HEK293 (cell line): ENCODE data around the gene DISC1.
A peak's percentile ranks its signal among the peaks of the same experiment; 100 is the strongest.

Source experiments
- GFI1B ChIP-seq: fragments of 450-650 bp; formaldehyde crosslinking; IDR thresholded peaks from 2 replicates; pipeline ENCODE4 v1.5.1; 2016; ENCODE audit warnings: missing biosample characterization, missing genetic modification characterization
- IKZF3 ChIP-seq: fragments of 450-650 bp; IDR thresholded peaks from 2 replicates; pipeline ENCODE4 v1.5.0; 2018; ENCODE audit warnings: missing biosample characterization, mild to moderate bottlenecking, missing genetic modification characterization, moderate library complexity
- KLF1 ChIP-seq: fragments of 450-650 bp; formaldehyde crosslinking; IDR thresholded peaks from 2 replicates; pipeline ENCODE4 v1.5.1; 2016; ENCODE audit warnings: missing biosample characterization, missing genetic modification characterization
- TRIM28 ChIP-seq: IDR thresholded peaks from 2 replicates; pipeline ENCODE4 v1.6.1; 2011; ENCODE audit warnings: low read length, control low read depth, borderline replicate concordance
- ZBTB21 ChIP-seq: fragments of 450-650 bp; formaldehyde crosslinking; IDR thresholded peaks from 2 replicates; pipeline ENCODE4 v1.5.1; 2017; ENCODE audit warnings: missing biosample characterization, missing genetic modification characterization
- ZBTB26 ChIP-seq: fragments of 450-650 bp; formaldehyde crosslinking; optimal IDR thresholded peaks from 2 replicates; pipeline ENCODE3; 2016; ENCODE audit warnings: missing biosample characterization, mild to moderate bottlenecking, missing genetic modification characterization
- ZEB2 ChIP-seq: fragments of 450-650 bp; formaldehyde crosslinking; IDR thresholded peaks from 2 replicates; pipeline ENCODE4 v1.5.1; 2016; ENCODE audit warnings: missing biosample characterization, missing genetic modification characterization
- ZNF132 ChIP-seq: fragments of 450-650 bp; formaldehyde crosslinking; IDR thresholded peaks from 2 replicates; pipeline ENCODE4 v1.5.1; 2017; ENCODE audit warnings: missing biosample characterization, missing genetic modification characterization, borderline replicate concordance
- ZNF169 ChIP-seq: fragments of 450-650 bp; formaldehyde crosslinking; IDR thresholded peaks from 2 replicates; pipeline ENCODE4 v1.5.1; 2016; ENCODE audit warnings: missing biosample characterization, missing genetic modification characterization
- ZNF184 ChIP-seq: fragments of 450-650 bp; IDR thresholded peaks from 2 replicates; pipeline ENCODE4 v1.5.1; 2018; ENCODE audit warnings: missing biosample characterization, mild to moderate bottlenecking, missing genetic modification characterization
- ZNF202 ChIP-seq: fragments of 450-650 bp; formaldehyde crosslinking; IDR thresholded peaks from 2 replicates; pipeline ENCODE4 v1.5.1; 2016; ENCODE audit warnings: missing biosample characterization, missing genetic modification characterization, borderline replicate concordance
- ZNF214 ChIP-seq: fragments of 450-650 bp; formaldehyde crosslinking; IDR thresholded peaks from 2 replicates; pipeline ENCODE4 v1.5.1; 2017; ENCODE audit warnings: missing biosample characterization, mild to moderate bottlenecking, missing genetic modification characterization, borderline replicate concordance
- ZNF221 ChIP-seq: fragments of 450-650 bp; formaldehyde crosslinking; IDR thresholded peaks from 2 replicates; pipeline ENCODE4 v1.5.1; 2017; ENCODE audit warnings: missing biosample characterization, missing genetic modification characterization, borderline replicate concordance
- ZNF24 ChIP-seq: fragments of 450-650 bp; formaldehyde crosslinking; IDR thresholded peaks from 2 replicates; pipeline ENCODE4 v1.5.1; 2016; ENCODE audit warnings: missing biosample characterization, missing genetic modification characterization
- ZNF302 ChIP-seq: fragments of 450-650 bp; formaldehyde crosslinking; IDR thresholded peaks from 2 replicates; pipeline ENCODE4 v1.5.1; 2016; ENCODE audit warnings: missing biosample characterization, missing genetic modification characterization, low read depth
- ZNF394 ChIP-seq: fragments of 450-650 bp; formaldehyde crosslinking; IDR thresholded peaks from 2 replicates; pipeline ENCODE4 v1.5.1; 2016; ENCODE audit warnings: missing biosample characterization, missing genetic modification characterization, mild to moderate bottlenecking, moderate library complexity, borderline replicate concordance
- ZNF398 ChIP-seq: fragments of 450-650 bp; formaldehyde crosslinking; IDR thresholded peaks from 2 replicates; pipeline ENCODE4 v1.5.1; 2017; ENCODE audit warnings: missing biosample characterization, missing genetic modification characterization
- ZNF473 ChIP-seq: fragments of 450-650 bp; formaldehyde crosslinking; IDR thresholded peaks from 2 replicates; pipeline ENCODE4 v1.5.1; 2017; ENCODE audit warnings: missing biosample characterization, missing genetic modification characterization
- ZNF48 ChIP-seq: fragments of 450-650 bp; formaldehyde crosslinking; IDR thresholded peaks from 2 replicates; pipeline ENCODE4 v1.5.1; 2016; ENCODE audit warnings: missing biosample characterization, missing genetic modification characterization
- ZNF529 ChIP-seq: fragments of 450-650 bp; formaldehyde crosslinking; IDR thresholded peaks from 2 replicates; pipeline ENCODE4 v1.5.1; 2017; ENCODE audit warnings: missing genetic modification characterization, missing biosample characterization; ENCODE audit not compliant: insufficient replicate concordance
- ZNF560 ChIP-seq: fragments of 450-650 bp; formaldehyde crosslinking; IDR thresholded peaks from 2 replicates; pipeline ENCODE4 v1.5.1; 2017; ENCODE audit warnings: missing biosample characterization, missing genetic modification characterization, borderline replicate concordance
- ZNF585B ChIP-seq: fragments of 450-650 bp; formaldehyde crosslinking; IDR thresholded peaks from 2 replicates; pipeline ENCODE4 v1.5.1; 2016; ENCODE audit warnings: missing biosample characterization, missing genetic modification characterization
- ZNF623 ChIP-seq: fragments of 450-650 bp; formaldehyde crosslinking; IDR thresholded peaks from 2 replicates; pipeline ENCODE4 v1.5.1; 2016; ENCODE audit warnings: missing biosample characterization, missing genetic modification characterization
- ZNF664 ChIP-seq: fragments of 450-650 bp; formaldehyde crosslinking; IDR thresholded peaks from 2 replicates; pipeline ENCODE4 v1.5.1; 2016; ENCODE audit warnings: missing biosample characterization, missing genetic modification characterization
- ZNF768 ChIP-seq: fragments of 450-650 bp; formaldehyde crosslinking; IDR thresholded peaks from 2 replicates; pipeline ENCODE4 v1.5.1; 2018; ENCODE audit warnings: missing biosample characterization, mild to moderate bottlenecking, missing genetic modification characterization
- ZNF791 ChIP-seq: fragments of 450-650 bp; formaldehyde crosslinking; IDR thresholded peaks from 2 replicates; pipeline ENCODE4 v1.5.1; 2016; ENCODE audit warnings: missing biosample characterization, missing genetic modification characterization
- ZSCAN5A ChIP-seq: fragments of 450-650 bp; formaldehyde crosslinking; IDR thresholded peaks from 2 replicates; pipeline ENCODE4 v1.5.1; 2016; ENCODE audit warnings: missing biosample characterization, missing genetic modification characterization
- TF ChIP-seq, protein P1 (sequence below): fragments of 450-650 bp; formaldehyde crosslinking; IDR thresholded peaks from 2 replicates; pipeline ENCODE4 v1.5.1; 2016; ENCODE audit warnings: missing biosample characterization, missing genetic modification characterization
- TF ChIP-seq, protein P2 (sequence below): fragments of 450-650 bp; formaldehyde crosslinking; IDR thresholded peaks from 2 replicates; pipeline ENCODE4 v1.5.1; 2016; ENCODE audit warnings: missing biosample characterization, missing genetic modification characterization, borderline replicate concordance

DISC1 gene

GRCh38 chr1:231626535-231626950, at the start of gene DISC1 (continued):
- no peak; the same call in 1 of the 2 replicates for TF ChIP-seq ZNF768 (tag by site-specific recombination)
- TF ChIP-seq ZNF302 (tag by site-specific recombination): no peak
- no peak for TF ChIP-seq ZNF214 (tag by site-specific recombination)
- TF ChIP-seq ZNF664 (tag by site-specific recombination): no peak
- TF ChIP-seq ZNF560: no peak
- TF ChIP-seq ZNF221 (tag by site-specific recombination): no peak
- peak; percentile 98 for TF ChIP-seq ZNF24 (tag by site-specific recombination)
- peak; percentile 93 for TF ChIP-seq ZNF398
- no peak; the same call in 1 of the 2 replicates for TF ChIP-seq GFI1B (tag by site-specific recombination)
- TF ChIP-seq ZNF48 (tag by site-specific recombination): no peak
- TF ChIP-seq IKZF3 (tag by site-specific recombination): peak; percentile 77
- peak; percentile 76; the same call in 1 of the 2 replicates for TF ChIP-seq KLF1 (tag by site-specific recombination)
- no peak for TF ChIP-seq ZNF585B
- no peak for TF ChIP-seq ZNF184 (tag by site-specific recombination)
- TF ChIP-seq ZNF169 (tag by site-specific recombination): no peak
- no peak for TF ChIP-seq ZNF473 (tag by site-specific recombination)
- no peak for TF ChIP-seq ZSCAN5A (tag by site-specific recombination)
- TF ChIP-seq ZNF202 (tag by site-specific recombination): no peak
- TF ChIP-seq ZEB2: peak; percentile 88
- no peak for TF ChIP-seq ZNF529
- peak; percentile 90 for TF ChIP-seq ZBTB21 (tag by site-specific recombination)
- peak; percentile 26; the same call in 1 of the 2 replicates for TF ChIP-seq ZNF623 (tag by site-specific recombination)
- no peak for TF ChIP-seq ZNF132
- TF ChIP-seq ZNF394 (tag by site-specific recombination): peak; percentile 75; the same call in 1 of the 2 replicates
- no peak for TF ChIP-seq ZNF791 (tag by site-specific recombination)
- TF ChIP-seq, protein P1, sequence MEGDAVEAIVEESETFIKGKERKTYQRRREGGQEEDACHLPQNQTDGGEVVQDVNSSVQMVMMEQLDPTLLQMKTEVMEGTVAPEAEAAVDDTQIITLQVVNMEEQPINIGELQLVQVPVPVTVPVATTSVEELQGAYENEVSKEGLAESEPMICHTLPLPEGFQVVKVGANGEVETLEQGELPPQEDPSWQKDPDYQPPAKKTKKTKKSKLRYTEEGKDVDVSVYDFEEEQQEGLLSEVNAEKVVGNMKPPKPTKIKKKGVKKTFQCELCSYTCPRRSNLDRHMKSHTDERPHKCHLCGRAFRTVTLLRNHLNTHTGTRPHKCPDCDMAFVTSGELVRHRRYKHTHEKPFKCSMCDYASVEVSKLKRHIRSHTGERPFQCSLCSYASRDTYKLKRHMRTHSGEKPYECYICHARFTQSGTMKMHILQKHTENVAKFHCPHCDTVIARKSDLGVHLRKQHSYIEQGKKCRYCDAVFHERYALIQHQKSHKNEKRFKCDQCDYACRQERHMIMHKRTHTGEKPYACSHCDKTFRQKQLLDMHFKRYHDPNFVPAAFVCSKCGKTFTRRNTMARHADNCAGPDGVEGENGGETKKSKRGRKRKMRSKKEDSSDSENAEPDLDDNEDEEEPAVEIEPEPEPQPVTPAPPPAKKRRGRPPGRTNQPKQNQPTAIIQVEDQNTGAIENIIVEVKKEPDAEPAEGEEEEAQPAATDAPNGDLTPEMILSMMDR (tag by site-specific recombination): no peak
- peak; percentile 98 for TF ChIP-seq ZBTB26 (tag by site-specific recombination)
- TF ChIP-seq, protein P2, sequence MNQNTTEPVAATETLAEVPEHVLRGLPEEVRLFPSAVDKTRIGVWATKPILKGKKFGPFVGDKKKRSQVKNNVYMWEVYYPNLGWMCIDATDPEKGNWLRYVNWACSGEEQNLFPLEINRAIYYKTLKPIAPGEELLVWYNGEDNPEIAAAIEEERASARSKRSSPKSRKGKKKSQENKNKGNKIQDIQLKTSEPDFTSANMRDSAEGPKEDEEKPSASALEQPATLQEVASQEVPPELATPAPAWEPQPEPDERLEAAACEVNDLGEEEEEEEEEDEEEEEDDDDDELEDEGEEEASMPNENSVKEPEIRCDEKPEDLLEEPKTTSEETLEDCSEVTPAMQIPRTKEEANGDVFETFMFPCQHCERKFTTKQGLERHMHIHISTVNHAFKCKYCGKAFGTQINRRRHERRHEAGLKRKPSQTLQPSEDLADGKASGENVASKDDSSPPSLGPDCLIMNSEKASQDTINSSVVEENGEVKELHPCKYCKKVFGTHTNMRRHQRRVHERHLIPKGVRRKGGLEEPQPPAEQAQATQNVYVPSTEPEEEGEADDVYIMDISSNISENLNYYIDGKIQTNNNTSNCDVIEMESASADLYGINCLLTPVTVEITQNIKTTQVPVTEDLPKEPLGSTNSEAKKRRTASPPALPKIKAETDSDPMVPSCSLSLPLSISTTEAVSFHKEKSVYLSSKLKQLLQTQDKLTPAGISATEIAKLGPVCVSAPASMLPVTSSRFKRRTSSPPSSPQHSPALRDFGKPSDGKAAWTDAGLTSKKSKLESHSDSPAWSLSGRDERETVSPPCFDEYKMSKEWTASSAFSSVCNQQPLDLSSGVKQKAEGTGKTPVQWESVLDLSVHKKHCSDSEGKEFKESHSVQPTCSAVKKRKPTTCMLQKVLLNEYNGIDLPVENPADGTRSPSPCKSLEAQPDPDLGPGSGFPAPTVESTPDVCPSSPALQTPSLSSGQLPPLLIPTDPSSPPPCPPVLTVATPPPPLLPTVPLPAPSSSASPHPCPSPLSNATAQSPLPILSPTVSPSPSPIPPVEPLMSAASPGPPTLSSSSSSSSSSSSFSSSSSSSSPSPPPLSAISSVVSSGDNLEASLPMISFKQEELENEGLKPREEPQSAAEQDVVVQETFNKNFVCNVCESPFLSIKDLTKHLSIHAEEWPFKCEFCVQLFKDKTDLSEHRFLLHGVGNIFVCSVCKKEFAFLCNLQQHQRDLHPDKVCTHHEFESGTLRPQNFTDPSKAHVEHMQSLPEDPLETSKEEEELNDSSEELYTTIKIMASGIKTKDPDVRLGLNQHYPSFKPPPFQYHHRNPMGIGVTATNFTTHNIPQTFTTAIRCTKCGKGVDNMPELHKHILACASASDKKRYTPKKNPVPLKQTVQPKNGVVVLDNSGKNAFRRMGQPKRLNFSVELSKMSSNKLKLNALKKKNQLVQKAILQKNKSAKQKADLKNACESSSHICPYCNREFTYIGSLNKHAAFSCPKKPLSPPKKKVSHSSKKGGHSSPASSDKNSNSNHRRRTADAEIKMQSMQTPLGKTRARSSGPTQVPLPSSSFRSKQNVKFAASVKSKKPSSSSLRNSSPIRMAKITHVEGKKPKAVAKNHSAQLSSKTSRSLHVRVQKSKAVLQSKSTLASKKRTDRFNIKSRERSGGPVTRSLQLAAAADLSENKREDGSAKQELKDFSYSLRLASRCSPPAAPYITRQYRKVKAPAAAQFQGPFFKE (tag by site-specific recombination): no peak
- TF ChIP-seq TRIM28: no peak
